Measurements from ENCODE around the gene DDX23.

- TF ChIP-seq CTCF (IDR thresholded peaks at IDR 0.05) = no peak
- TF ChIP-seq POLR2A (IDR thresholded peaks at IDR 0.05) = no peak
Measured at GRCh38 chr12:48868451-48868850, 16.5 kb upstream of the DDX23 start.
